ENCODE results near the gene ASCL2. TPM values are rescaled to one million over a fixed set of nuclear protein-coding genes. Genes with fewer than 3 reads are reported as not detected.

Gene ASCL2
- total RNA-seq, 1 donor from 2014 or later = not detected

DNA sequence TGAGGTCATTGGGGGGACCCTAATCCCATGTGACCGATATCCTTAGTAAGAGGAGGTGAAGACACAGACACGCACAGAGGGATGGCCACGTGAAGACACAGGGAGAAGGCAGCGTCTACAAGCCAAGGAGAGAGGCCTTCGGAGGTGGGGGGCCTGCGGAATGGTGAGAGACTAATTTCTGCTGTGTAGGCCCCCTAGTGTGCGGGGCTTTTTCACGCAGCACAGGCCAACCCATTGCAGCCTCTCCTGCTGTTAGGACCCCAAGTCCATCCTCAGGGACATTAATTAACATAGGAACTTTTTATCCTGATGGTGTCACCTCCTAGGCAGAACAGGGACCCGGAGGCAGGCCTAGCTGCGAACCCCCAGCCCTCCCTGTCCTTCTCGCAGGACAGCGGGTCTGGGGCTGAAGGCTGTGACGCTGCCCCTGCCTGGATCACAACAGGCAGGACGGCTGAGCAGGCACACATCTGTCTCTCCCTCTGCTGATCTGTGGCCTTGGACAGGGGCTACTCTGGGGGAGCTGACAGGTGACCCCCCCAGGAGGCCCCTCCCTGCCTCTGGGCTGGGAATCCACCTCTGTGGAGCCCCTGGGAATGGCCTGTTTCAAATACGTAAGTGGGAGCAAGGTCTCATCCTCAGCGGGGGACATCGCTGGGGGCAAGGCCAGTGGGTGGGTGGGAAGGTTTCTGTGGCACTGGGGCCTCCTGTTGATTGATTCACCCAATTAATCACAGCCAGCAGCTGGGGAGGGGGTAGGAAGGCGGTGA lies 7.9 kb downstream of the ASCL2 start:
- no peak for DNase-seq (ENCODE audit: low read depth in 2 of 2)

DNA sequence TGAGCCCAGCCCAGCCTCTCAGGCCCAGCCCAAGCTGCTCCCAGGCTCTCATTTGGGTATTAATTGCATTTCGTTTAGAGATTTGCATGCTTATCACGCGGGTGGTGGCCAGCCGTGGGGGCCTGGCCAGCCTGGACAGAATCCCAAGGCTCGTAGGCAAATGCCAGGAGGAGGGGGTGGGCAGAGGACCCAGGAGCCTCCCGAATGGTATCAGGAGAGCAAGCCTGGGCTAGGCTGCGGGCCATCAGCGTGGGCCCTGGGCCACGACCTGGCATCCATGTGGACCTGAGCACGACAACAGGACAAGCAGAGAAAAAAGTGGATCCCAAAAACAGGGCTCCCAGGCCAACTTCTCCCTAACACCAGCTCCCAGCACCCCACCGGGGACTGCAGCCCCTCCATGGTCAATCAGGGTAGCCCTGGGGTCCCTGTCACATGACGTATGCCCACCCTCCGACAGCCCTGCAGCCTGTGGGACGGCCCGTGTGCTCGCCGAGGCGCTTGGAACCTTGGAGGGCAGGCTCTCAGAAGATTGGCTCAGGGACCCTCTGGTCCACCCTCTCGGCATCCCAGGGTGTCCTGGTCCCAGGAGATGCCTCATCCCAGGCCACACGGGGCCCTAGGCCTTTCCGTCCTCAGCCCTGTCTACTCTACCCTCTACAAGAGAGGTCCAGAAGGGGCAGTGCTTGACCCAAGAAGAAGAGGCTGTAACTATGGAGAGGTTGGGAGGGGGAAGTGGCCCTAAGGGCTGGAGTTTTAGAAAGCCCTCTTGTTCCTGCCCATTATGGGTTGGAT lies 8.8 kb downstream of the ASCL2 start:
- no peak for DNase-seq (ENCODE audit: low read depth in 2 of 2)

- DNase-seq (ENCODE audit: low read depth in 2 of 2) = no peak
These were observed 9.7 kb downstream of the ASCL2 start for GRCh38 chr11:2260491-2261364.

- DNase-seq (ENCODE audit: low read depth in 2 of 2) = no peak
These were observed 10.4 kb downstream of the ASCL2 start for GRCh38 chr11:2259897-2260451.

DNA sequence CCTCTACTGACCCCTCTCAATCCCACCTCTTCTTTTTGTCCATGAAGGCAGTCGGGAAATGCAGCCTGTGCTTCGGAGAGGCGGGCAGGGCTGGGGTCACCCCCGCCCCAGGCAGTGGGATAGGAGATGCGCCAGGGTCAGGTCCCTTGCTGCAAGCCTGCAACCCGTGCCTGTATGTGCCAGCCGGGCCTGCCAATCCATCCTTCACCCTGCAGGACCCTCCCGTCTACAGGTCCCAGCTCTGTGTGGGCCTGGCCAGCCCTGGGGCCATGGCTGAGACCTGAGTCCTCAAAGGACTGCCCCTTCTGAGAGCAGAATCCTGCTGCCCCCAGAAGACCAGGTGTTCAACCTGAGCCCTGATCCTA lies 10.9 kb downstream of the ASCL2 start:
- DNase-seq (ENCODE audit: low read depth in 2 of 2) = no peak

DNA sequence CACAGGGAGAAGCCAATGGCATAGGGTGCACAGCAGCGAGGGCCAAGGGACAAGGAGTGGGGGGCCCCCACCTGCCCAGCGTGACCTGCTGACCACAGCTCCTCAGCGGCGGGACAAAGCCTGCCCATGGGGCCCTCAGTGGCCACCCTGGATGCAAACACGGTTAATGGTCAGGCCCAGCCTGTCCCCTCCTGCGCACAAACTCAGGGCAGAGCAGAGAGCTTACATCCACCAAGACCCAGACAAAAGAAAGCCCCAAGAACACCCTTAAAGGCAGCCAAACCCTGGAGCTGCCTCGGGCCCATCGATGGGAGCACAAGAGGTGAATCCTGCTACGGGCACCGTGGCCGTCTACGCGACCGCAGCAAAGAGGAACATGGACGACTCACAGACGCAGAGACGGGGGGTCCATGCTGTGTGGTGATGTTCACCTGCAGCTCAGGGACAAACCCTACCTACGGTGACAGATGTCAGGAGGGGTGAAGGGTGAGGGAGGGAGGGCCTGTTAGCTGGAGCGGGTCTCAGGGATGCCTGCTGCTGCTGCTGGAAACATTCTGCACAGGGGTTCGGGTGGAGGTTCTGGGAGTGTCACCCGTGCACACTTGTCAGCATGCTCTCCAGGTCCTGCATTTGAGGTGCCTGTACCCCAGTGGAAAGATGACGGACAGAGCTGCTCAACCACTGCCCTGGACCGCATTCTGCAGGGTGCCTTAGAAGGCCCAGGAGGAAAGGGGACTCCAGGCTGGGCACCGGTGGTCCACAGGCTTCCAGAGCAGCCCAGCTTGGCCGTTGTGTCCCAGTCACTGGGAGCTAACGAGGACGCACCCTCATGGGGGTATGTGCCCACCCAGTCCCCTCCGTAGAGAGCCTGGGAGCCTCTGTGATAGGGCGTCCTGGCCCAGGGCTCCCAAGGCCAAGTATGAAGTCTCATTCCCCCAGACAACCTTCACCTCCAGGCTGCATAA lies 11.6 kb downstream of the ASCL2 start:
- no peak for DNase-seq (ENCODE audit: low read depth in 2 of 2)

DNA sequence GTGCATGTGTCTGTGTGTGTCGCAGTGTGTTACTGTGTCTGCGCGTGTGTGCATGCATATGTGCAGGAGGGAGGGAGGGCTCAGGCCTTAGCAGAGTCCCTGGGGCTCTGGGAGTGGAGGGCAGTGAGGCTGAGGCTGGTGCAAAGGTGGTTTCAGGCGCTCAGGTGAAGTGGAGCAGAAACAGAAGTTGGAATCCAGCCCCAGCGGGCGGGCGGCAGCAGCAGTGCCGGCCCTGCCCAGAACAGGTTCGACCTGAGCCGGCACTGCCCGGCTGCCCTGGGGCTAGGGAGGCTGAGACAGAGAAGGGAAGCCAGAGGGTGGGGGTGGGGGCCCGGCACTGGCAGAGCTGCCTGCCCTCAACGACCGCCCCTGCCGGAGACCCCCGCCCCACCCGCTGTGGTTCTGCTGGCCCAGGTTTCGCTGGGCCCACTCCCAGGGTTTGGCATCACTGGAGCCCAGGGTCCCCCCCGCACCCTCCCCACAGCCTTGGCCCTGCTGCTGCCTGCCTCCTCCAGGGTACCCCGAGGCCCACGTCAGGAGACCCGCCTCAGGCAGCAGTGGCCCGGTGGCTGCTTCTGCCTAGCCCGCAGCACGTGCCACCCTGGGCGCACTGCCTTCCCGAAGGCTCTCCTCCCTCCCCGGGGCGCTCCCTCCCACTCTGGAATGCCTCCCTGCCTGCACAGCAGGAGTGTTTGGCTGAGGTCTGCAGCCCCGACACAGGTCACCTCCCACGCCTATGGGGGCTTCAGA lies 13.3 kb downstream of the ASCL2 start:
- no peak for DNase-seq (ENCODE audit: low read depth in 2 of 2)

DNA sequence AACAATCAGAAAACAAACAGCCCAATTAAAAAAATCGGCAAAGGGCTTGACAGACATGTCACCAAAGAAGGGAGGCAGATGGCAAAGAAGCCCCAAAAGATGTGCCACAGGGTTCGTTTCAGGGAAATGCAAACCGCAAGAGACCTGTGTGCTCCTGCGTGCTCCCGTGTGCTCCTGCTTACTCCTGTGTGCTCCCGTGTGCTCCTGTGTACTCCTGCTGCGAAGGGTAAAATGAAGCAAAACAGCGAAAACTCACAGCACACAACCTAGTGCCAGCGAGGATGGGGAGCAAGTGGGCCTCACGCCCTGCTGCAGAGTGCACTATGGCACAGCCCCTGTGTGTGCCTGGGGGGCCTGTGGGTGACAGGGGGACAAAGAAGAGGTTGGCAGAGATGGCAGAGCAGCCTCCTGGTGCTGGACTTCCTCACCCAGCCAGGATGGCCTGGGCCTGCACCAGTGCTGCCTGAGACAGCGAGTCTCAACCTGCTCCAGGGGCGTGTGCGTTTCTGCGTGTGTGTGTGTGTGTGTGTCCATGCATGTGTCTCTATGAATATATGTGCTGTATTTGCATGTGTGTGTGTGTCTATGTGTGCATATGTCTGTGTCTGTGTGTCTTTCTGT lies 14.0 kb downstream of the ASCL2 start:
- no peak for DNase-seq (ENCODE audit: low read depth in 2 of 2)

- no peak for DNase-seq (ENCODE audit: low read depth in 2 of 2)
These were observed 18.4 kb downstream of the ASCL2 start for GRCh38 chr11:2252018-2252417.

GRCh38 chr11:2251138-2251537 lies 19.2 kb downstream of the ASCL2 start:
- DNase-seq (ENCODE audit: low read depth in 2 of 2) = no peak

- no peak for DNase-seq (ENCODE audit: low read depth in 2 of 2)
These were observed 19.9 kb downstream of the ASCL2 start for GRCh38 chr11:2250485-2250884.

- no peak for DNase-seq (ENCODE audit: low read depth in 2 of 2)
These were observed 20.3 kb downstream of the ASCL2 start for GRCh38 chr11:2250041-2250440.

DNA sequence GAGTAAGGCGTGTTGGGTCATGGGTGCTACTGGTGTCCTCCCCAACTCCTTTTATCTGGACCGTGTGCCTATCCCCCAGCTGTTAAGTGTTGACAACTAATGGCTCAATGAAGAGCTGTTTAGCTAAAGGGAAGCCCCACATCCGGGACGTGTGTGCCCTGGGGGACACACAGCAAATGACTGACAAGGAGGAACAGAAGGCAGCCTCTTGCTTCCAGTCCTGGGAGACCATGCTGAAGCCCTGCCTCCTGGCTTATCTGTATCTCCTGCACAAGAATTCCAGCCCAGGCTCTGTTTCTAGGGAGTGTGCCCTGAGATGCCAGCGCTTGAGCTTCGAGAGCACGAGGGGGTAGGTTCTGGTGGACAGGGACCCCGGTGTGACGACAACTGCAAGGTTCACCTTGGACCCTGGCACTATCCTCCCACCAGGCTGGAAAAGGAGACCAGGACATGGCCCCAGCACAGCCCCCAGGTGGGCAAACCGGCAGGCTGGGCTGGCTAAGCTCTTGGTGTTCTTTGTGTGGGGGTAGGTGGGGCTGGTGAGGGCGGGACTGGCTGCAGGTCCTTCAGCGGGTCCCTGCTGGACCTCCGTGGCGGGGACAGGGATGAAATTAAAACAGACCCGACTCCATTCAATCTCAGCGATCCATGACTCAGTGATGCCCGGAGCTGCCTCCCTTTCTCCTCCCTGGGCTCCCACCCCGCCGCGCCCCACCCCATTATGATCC lies 21.0 kb downstream of the ASCL2 start:
- no peak for DNase-seq (ENCODE audit: low read depth in 2 of 2)

- no peak for DNase-seq (ENCODE audit: low read depth in 2 of 2)
These were observed 21.6 kb downstream of the ASCL2 start for GRCh38 chr11:2248762-2249161.

- DNase-seq (ENCODE audit: low read depth in 2 of 2) = no peak
These were observed 22.1 kb downstream of the ASCL2 start for GRCh38 chr11:2248242-2248641.

DNA sequence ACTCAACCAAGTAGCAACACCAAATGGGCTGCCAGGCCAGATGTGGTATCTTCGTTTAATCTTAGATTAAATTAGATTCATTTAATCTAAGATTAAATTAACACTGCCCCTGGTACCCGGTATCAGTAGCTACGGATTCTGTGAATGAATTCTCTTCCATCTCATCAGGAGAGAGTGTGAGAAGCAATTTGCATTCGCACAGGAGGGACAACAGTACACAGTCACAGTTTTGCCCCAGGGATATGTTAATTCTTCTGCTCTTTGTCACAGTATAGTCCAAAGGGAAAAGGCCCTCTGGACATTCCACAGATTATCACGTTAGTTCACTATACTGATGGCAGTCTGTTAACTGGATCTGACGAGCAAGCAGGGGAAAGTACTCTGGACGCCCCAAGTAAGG lies 22.9 kb downstream of the ASCL2 start:
- no peak for DNase-seq (ENCODE audit: low read depth in 2 of 2)

DNA sequence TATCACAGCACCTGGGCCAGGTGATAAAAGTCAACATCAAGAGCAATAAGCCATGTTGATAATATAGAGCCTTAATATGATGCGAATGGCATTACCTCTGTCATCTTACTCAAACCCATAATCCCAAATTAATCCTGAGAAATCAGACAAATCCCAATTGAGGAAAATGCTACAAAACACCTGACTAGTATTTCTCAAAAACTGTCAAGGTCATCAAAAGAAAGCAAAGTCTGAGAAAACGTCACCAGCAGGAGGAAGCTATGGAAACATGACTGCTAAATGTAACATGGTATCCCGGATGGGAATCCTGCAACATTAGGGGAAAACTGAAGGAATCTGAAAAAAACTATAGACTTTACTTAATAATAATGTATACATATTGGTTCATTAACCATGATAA lies 29.6 kb downstream of the ASCL2 start:
- DNase-seq (ENCODE audit: low read depth in 2 of 2) = no peak

DNA sequence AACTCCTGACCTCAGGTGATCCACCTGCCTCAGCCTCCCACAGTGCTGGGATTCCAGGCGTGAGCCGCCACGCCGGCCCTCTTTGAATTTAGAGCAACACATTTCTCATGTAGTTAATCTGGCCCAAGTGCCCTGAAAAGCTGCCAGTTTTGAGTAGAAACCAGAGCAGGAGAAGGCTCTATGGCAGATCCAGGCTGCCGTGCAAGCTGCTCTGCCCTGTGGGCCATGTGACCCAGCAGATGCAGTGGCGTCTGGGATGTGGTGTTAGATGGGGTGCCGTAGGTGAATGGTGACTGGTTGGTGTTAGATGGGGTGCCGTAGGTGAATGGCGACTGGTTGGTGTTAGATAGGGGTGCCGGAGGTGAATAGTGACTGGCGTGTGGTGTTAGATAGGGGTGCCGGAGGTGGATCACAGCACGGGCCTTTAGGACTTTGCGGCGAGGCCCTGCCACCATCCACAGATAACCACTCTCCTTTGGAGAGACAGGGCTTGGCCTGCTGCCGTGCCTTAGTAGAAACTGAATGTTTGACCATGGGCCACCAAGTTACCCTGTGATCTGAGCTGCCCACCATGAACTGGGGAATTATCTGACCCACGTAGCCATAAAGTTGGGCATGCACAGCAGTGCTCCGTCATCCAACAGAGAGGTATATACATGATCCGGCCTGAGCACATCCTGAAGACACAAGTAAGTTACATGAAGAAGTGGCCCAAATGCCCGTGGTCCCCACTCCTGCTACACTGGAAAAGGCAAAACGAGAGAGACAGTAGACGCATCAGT lies 32.7 kb downstream of the ASCL2 start:
- DNase-seq (ENCODE audit: low read depth in 2 of 2) = no peak

All from dermis microvascular lymphatic vessel endothelial cell (primary cell).